Inferior parietal cortex (tissue), 1 donor: ENCODE data around the gene ANKRD55.

Source experiments
- DNase-seq: peaks from one replicate; pipeline ENCODE4 v3.0.0-alpha.2; 2016; ENCODE audit errors: extremely low spot score

The ANKRD55 gene

DNA sequence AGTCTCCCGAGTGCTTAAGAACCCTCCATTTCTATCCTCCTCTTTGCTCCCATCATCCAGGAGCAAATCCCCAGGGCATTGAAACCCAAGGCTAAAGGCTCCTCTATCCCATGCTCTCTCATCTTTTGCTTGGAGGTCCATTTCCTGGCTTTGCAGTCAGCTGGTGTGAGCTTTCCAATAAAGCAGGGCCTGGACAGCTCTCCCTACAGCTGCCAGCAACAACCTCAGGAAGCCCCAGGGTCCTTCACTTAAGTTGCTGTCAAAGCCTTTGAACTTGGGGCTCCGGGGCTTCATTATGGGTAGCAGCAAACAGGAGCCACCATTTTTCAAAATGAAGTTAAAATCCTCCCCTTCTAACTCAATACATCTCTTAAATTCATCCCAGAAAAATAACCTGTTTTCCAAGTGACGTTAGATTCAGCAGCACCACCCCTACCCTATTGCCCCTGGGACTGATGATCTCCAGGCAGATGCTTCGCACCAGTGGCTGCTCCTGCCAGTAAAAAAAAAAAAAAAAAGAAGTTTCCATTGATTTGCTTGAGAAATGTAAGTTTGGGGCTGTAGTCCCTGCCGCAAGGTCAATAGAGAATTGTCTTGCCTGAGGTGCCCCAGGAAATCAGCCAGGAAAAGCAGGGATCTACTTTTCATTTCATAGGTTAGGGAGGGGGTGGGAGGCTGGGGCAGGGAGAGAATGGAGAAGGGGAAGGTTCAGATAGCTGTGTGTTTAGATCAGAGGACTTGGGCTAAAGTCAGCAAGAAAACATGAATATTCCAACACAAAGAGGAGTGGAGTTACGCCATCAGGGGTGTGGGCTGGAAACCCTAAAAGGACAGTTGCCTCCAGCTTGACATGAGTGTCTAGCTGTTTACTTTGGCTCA is 154.6 kb downstream of the ANKRD55 start:
- no peak for DNase-seq

- no peak for DNase-seq
Measured at GRCh38 chr5:56077796-56078233, 155.3 kb downstream of the ANKRD55 start.

- DNase-seq: no peak
Measured at GRCh38 chr5:56076486-56076885, 156.6 kb downstream of the ANKRD55 start.

DNA sequence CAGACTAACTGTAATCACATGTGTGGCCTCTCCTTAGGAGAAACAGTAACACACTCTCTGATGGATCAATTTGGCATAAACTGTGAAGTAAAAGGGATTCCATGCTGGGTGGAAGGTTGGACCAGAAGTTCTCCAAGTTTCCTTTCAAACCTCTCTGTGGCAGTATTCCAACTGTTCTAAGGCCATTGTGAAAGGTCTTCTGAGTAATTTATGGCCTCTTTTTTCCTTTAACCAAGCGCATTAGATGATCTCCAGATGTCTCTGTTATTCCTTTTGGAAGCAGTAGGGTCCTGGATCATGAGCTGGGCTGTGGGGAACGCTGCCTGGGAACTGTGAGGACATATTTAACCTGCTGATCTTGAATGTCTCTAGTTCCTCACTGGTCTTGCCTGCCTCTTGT is 157.8 kb downstream of the ANKRD55 start:
- no peak for DNase-seq

DNA sequence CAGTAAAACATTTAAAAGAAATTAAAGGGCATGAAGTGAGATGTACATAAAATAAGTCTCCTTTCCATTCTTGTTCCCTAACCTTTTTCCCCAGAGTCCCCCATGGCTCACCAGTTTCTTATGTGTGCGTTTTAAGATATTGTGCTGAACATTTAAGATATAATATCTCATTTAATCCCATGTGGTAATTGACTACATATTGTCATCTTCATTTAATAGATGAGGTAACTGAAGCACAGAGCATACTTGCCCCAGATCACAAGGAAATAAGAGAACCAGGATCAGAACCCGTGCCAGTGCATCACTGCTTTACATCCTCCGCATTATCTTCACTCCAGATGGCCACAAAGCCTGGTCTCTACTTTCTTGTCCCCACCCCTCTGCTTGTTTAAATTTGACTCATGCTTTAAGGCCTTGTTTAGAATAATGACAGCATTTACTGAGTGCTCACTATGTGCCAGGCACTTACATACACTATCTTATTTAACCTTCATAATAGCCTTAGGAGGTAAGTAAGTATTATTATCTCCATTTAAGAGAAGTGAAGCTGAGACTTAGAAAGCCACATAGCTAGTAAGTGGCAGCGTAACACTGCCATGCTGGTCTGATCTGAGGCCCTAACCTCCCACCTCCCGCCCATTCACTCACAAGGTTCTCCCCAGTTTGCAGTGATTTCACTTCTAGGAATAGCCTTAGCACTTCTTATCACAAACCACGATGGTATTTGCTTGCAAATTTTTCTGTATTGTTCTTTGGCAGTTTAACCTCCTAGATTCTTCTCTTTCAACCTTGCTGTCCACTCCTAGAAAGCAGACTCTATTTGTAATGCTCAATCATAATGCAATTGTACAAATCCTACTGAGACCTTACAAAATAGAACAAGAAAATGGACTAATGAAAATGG is 160.0 kb downstream of the ANKRD55 start:
- DNase-seq: no peak

- DNase-seq: no peak
Measured at GRCh38 chr5:56071470-56071869, 161.7 kb downstream of the ANKRD55 start.

- DNase-seq: peak; percentile 25
Measured at GRCh38 chr5:56070851-56071465, 162.2 kb downstream of the ANKRD55 start.

- DNase-seq: no peak
Measured at GRCh38 chr5:56069652-56070226, 163.4 kb downstream of the ANKRD55 start.

- no peak for DNase-seq
Measured at GRCh38 chr5:56066931-56067450, 166.1 kb downstream of the ANKRD55 start.

DNA sequence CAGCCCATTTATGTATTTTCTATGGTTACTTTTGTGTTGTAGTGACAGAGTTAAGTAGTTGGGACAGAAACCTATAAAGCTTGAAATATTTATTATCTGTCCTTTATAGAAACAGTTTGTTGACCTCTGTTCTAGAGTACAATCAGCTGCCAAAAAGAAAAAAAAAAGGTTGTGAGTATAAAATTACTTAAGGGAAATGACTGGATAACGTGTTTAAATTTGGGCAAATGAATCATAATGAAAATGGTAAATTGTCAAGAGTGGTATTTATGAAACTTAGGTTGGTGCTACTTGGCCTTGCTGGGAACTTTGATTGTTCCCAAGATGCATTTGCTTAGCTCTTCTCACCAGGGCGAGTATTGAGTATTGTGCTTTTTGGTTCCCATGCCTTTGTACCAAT is 168.1 kb downstream of the ANKRD55 start:
- no peak for DNase-seq

DNA sequence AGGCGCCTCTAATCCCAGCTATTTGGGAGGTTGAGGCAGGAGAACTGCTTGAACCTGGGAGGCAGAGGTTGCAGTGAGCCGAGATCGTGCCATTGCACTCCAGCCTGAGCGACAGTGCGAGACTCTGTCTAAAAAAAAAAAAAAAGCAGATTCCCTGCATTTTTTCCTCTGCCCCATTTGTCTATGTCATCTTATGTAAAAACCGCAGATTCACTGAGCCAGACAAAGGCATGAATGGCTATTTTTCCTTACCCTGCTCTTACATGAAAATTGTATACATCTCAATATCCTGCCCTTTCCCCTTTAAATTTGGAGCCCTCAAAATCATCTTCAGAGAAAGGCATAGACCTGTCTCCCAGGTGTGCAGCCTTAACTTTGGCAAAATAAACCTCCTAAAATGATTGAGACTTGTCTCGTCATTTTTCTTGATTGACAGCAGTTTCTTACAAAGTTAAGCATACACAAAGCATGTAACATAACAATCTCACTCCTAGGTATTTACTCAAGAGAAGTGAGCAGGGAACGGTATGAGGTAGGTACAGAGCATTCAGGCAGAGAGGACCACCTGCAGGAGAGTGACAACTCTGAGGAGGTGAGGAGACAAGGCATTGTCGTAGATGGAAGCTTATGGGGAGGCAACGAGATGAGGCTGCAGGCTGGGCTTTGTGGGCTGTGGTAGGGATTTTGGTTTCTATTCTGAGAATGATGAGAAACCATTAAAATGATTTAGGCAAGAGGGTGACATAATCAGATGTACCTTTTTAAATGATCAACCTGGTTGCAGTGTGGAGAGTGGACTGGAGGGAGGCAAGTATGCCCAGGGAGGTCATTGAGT is 172.6 kb downstream of the ANKRD55 start:
- no peak for DNase-seq

DNA sequence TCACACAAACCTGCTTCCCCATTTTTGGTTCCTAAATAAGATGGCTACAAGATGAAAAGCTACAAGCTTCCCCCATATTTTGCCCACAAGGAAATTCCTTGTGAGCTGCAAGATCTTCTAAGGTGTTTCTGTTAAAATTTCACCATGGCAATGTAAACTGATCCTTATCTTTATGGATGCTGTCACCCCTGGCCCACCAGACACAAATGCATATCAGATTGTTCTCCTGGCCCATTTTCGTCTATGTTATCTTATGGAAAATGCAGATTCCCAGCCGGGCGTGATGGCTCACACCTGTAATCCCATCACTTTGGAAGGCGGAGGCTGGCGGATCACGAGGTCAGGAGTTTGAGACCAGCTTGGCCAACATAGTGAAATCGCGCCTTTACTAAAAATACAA is 173.3 kb downstream of the ANKRD55 start:
- DNase-seq: no peak

DNA sequence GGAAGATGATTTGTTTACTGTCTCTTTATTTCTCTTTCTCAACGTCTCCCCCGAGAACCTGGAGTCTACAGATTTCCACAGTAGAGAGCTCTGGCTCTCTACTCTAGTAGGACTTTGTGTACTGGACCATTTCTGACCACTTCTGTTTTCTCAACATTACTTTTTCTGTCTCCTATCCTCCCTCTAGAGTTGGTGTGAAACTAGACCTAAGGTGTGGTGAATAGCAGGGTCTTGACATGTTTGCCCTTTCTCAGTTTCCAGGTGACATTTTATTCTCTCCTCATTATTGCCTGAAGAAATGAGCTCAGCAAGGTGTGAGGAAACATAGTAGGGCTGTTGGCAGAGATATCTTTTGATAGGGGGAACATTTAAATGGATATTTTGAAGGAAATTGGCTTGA is 176.3 kb downstream of the ANKRD55 start:
- DNase-seq: no peak

GRCh38 chr5:56055859-56056258 is 177.3 kb downstream of the ANKRD55 start:
- no peak for DNase-seq

DNA sequence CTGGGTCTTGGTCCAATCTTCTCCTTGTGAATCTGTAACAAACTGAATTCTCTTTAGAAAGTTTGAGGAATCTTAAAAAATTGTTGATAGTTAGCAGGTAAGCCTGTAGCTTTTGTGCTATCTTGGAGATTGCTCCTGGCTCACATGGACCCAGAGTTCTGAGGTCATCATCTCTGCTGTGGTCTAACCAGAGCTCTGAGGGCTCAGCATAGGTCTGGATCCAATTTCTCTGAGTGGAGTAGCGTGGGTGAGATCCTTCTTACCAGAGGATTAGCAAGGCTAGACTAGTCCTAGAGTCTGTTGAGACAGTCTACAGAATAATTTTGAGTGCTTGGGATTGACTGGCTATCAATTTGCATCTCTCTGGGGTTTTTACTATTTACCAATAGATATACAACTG is 177.8 kb downstream of the ANKRD55 start:
- no peak for DNase-seq

DNA sequence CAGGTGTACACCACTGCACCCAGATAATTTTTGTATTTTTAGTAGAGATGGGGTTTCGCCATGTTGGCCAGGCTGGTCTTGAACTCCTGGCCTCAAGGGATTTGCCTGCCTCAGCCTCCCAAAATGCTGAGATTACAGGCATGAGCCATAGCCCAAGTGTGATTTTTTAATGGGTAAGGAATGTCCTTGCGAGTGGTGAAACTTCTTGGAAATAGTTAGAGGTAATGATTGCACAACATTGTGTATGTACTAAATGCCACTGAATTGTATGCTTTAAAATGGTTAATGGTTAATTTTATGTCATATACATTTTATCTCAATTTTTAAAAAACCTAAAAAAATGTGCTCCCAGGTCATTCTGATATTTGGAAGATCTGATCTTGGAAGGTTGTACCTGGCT is 178.5 kb downstream of the ANKRD55 start:
- no peak for DNase-seq

DNA sequence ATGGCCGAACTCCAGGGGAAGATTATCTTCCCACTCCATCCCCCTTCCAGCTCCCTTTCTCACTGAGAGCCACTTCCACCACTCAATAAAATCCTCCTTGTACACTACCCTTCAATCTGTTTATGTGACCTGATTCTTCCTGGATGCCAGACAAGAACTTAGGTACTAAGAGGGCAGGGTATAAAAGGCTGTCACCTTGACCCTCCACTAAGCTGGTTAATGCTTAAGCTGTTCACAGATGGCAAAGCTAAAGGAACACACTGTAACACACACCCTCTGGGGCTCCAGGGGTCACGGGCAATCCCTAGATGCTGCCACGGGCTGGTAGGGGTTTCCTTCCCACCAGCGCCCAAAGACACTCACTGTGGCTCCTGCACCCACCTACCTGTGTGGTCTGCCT is 179.8 kb downstream of the ANKRD55 start:
- DNase-seq: no peak

DNA sequence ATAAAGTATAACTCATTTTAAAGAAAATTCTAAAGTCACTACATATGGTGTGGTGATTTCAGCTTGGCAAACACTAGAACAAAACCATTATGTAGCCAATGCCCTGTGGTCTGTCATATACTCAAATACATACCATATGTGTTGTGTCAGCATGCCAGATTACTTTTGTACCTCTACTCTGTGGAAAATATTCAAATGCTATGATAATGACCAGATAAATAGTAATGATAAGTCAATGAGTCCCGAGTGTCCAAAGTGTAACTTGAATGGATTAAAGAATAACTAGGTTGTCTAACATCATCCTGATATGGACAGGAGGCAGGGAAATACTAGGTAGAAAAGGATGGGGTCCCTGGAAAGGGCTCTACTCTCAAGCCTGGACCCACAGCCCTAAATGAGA is 180.4 kb downstream of the ANKRD55 start:
- no peak for DNase-seq

- no peak for DNase-seq
Measured at GRCh38 chr5:56050551-56051255, 182.4 kb downstream of the ANKRD55 start.
